Uterus (tissue), 4 donors: ENCODE measurements around the gene ADARB1. TPM values are rescaled to one million over a fixed set of nuclear protein-coding genes. Genes with fewer than 3 reads are reported as not detected.

Source experiments
- DNase-seq, 2 donors: peaks; one replicate each; pipeline ENCODE4 v3.0.0-alpha.2; 2019 to 2020
- H3K27ac ChIP-seq, 2 donors: fragments of 200-600 bp; sonication (generic); 1 replicate in 1 of 2; 2 replicates in 1 of 2; pipeline ENCODE4 v1.5.1; 2016 to 2018
- H3K27me3 ChIP-seq, 2 donors: fragments of 200-600 bp; sonication (generic); one replicate each; pipeline ENCODE4 v1.5.1; 2018 to 2019; ENCODE audit warnings: control low read depth in 1 of 2
- H3K36me3 ChIP-seq, 2 donors: fragments of 200-600 bp; sonication (generic); one replicate each; pipeline ENCODE4 v1.5.1; 2019; ENCODE audit warnings: control low read depth in 1 of 2
- H3K4me1 ChIP-seq, 2 donors: fragments of 200-600 bp; sonication (generic); one replicate each; pipeline ENCODE4 v1.5.1; 2018 to 2019; ENCODE audit warnings: control low read depth in 1 of 2
- H3K4me3 ChIP-seq, 2 donors: fragments of 200-600 bp; sonication (generic); 1 replicate in 1 of 2; 2 replicates in 1 of 2; pipeline ENCODE4 v1.5.1; 2018 to 2019; ENCODE audit warnings: mild to moderate bottlenecking in 1 of 2
- H3K9me3 ChIP-seq, 2 donors: fragments of 200-600 bp; sonication (generic); one replicate each; pipeline ENCODE4 v1.5.1; 2019; ENCODE audit warnings: control low read depth in 1 of 2
- POLR2A ChIP-seq, 2 donors: fragments of 450-650 bp; IDR thresholded peaks; one replicate each; pipeline ENCODE4 v1.6.1; 2016; ENCODE audit warnings: antibody characterized with exemption in 2 of 2, mild to moderate bottlenecking in 1 of 2, moderate library complexity in 1 of 2
- intact Hi-C: fragments of 100-400 bp; cut with DNase I; formaldehyde crosslinking; loops from one replicate; pipeline ENCODE4 v1.15.1; 2023; ENCODE audit warnings: low total_unique reads
- total RNA-seq, 4 donors: library from RNA; depleted of rRNA in 3 of 4; stranded (reverse); fragments of >200 nt in 3 of 4; gene quantifications; one replicate each; pipeline versions ENCODE4 v1.1.0 to v1.2.4, GENCODE V29; 2014 to 2023
- TF ChIP-seq, protein P1 (sequence below), 4 experiments: fragments of 200-600 bp in 2 of 4; fragments of 450-650 bp in 2 of 4; sonication (generic) in 2 of 4; IDR thresholded peaks; one replicate each; pipeline ENCODE4 v1.5.1; 2016 to 2019; ENCODE audit warnings: antibody characterized with exemption in 4 of 4, mild to moderate bottlenecking in 2 of 4, moderate library complexity in 1 of 4
- donor health status: DM: yes; HTN: yes; CAD: no.

Gene ADARB1
- total RNA-seq, 4 donors from 2014 or later = 21.8 to 69.6 (median 43.3) TPM

DNA sequence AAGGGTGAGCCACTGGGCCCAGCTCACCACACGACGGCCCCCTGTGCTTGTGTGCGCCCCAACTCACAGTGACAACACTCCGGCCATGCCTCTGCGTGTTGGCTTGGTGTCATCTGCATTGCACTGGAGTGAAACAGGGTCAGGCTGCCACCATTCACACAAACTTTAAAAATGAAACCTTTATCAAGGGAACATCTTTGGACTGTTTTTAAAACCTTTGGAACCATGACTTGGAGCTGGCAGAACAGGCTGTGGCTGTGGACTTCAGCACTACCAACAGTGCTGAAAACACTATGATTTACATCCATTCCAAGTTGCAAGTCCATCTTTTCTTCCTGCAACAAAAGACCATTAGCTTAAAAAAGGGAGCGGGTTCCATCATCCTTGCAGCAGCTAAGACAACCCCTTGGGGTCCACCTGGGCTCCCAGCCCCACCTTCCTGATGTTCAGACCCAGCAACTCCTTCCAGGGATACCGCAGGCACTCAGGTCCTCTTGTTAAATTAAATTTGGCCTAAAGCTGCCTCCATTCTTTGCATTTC lies 187.7 kb downstream of the ADARB1 start:
- Histone ChIP-seq H3K4me3 (no peak overlapping the region), H3K36me3 (no peaks in the 10 kb centered on the region), H3K4me1 (no peaks in the 10 kb centered on the region), H3K9me3 (no peaks in the 10 kb centered on the region), H3K27me3 (no peaks in the 10 kb centered on the region), H3K27ac (no peak overlapping the region)
- no peak for TF ChIP-seq POLR2A (IDR thresholded peaks at IDR 0.05)
- TF ChIP-seq, protein P1, sequence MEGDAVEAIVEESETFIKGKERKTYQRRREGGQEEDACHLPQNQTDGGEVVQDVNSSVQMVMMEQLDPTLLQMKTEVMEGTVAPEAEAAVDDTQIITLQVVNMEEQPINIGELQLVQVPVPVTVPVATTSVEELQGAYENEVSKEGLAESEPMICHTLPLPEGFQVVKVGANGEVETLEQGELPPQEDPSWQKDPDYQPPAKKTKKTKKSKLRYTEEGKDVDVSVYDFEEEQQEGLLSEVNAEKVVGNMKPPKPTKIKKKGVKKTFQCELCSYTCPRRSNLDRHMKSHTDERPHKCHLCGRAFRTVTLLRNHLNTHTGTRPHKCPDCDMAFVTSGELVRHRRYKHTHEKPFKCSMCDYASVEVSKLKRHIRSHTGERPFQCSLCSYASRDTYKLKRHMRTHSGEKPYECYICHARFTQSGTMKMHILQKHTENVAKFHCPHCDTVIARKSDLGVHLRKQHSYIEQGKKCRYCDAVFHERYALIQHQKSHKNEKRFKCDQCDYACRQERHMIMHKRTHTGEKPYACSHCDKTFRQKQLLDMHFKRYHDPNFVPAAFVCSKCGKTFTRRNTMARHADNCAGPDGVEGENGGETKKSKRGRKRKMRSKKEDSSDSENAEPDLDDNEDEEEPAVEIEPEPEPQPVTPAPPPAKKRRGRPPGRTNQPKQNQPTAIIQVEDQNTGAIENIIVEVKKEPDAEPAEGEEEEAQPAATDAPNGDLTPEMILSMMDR (IDR thresholded peaks at IDR 0.05) = no peak
- intact Hi-C loops = no loop called here
- DNase-seq = no peak

DNA sequence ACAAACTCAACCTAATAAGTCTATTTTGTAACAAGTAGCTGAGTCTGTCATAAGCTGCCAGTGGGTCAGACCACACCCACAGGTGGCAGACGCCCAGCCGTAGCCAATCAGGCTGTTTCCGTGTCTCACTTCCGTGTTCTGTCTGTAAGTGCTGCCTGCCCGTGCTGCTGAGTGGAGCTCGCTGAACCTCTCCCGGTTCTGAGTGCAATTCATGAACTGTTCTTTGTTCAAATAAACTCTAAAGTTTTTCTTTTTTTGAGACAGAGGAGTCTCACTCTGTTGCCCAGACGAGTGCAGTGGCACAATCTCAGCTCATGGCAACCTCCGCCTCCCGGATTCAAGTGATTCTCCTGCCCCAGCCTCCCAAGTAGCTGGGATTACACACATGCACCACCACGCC lies 188.2 kb downstream of the ADARB1 start:
- TF ChIP-seq POLR2A (IDR thresholded peaks at IDR 0.05) = no peak
- TF ChIP-seq, protein P1 (IDR thresholded peaks at IDR 0.05) = no peak
- H3K27me3 ChIP-seq = no peaks in the 10 kb centered on the region
- no peaks in the 10 kb centered on the region for H3K9me3 ChIP-seq
- no peak for DNase-seq
- H3K4me3 ChIP-seq = no peak overlapping the region
- H3K27ac ChIP-seq = no peak overlapping the region
- intact Hi-C loops = no loop called here
- H3K4me1 ChIP-seq = no peaks in the 10 kb centered on the region
- H3K36me3 ChIP-seq = no peaks in the 10 kb centered on the region

DNA sequence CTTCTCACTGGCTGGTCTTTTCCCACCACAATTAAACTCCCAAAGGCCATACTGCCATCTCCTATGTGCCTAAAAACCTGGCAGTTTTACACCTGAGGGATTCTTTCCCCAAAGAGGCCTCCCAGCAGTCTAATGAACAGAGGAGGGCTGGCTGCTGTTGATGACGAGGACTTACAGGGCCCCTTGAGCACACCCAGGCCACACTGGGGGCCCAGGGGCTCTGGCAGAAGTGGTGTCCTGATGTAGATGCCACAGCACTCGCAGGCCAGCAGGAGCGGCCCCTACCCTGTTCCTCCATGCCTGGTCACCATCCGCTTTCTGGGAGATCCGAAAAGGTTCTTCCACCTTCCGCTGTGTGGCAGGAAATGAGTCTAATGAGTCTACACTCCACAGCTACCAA lies 189.2 kb downstream of the ADARB1 start:
- Histone ChIP-seq H3K9me3 (no peaks in the 10 kb centered on the region), H3K27me3 (no peaks in the 10 kb centered on the region)

DNA sequence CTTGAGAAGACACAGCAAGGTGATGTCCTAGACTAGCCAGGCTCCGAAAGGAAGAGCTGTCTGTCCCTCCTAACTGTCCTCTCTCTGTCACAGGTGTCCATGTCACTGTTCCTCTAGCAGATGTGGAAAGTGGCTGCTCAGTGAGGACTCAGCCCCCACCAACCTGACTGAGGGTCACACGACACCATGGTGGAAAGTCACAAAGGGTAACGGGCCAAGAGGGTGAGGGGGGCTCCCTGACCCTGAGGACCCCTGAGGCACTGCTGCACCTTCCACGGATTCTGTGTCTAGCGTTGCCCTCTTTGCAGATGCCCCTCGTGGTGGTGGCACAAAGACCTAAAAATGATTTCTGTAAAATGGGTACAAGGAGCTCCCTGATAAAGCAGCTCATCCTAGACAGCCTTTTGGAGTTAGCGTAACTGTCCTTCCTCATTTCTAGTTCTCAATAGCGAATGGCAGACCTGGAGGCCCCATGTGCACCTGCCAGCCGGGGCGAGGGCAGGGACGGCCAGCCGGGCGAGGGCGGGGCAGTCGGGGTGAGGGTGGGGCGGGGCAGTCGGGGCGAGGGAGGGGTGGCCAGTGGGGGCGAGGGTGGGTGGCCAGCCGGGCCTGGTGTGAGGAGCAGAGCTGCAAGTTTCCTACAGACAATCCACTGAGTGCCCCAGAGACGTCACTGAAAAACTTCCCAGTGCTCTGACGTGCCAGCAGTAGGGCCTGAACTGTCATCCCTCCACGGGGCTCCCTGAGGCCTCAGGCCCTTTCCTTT lies 189.9 kb downstream of the ADARB1 start:
- Histone ChIP-seq H3K27ac (no peak overlapping the region), H3K4me3 (no peak overlapping the region), H3K36me3 (no peaks in the 10 kb centered on the region), H3K4me1 (no peaks in the 10 kb centered on the region), H3K27me3 (no peaks in the 10 kb centered on the region), H3K9me3 (no peaks in the 10 kb centered on the region)
- no peak for DNase-seq
- intact Hi-C loops = no loop called here
- TF ChIP-seq POLR2A (IDR thresholded peaks at IDR 0.05) = no peak
- TF ChIP-seq, protein P1 (IDR thresholded peaks at IDR 0.05) = no peak

More for the DNA sequence above, 189.2 kb downstream of the ADARB1 start:
- Histone ChIP-seq H3K4me1 (no peaks in the 10 kb centered on the region), H3K36me3 (no peaks in the 10 kb centered on the region), H3K27ac (no peak overlapping the region), H3K4me3 (no peak overlapping the region)
- no peak for DNase-seq
- intact Hi-C loops = no loop called here
- TF ChIP-seq, protein P1 (IDR thresholded peaks at IDR 0.05) = no peak
- no peak for TF ChIP-seq POLR2A (IDR thresholded peaks at IDR 0.05)

DNA sequence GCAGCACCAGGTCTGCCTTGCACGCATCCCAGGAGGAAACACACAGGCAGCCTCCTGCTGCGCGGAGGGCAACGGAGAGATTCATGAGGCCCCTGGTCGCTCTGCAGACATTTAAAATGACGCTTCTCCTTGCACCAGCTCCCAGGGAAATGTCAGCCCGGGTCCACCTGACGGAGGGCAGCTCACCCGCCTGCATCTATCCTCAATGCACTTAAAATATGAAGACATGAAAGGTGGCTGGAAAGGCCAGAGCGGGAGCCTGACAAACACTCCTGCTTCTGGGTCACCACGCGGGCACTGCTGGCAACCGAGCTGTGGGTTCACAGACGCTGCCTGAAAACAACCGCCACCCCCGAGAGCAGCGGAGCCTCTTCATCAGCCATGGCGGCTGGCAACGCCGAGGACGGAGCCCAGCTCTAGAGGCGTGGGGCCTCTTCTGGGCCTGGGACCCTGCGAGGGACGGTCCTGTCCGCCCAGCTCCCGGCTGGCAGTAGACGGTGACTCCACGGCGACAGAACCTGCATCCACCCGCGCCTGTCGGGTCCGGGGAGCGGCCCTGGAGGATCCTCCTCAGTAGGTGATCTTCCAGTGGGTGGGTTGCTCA lies 190.6 kb downstream of the ADARB1 start:
- Histone ChIP-seq H3K27ac (no peak overlapping the region), H3K4me3 (no peak overlapping the region), H3K27me3 (no peaks in the 10 kb centered on the region), H3K4me1 (no peaks in the 10 kb centered on the region), H3K9me3 (no peaks in the 10 kb centered on the region), H3K36me3 (no peaks in the 10 kb centered on the region)
- intact Hi-C loops = no loop called here
- TF ChIP-seq, protein P1 (IDR thresholded peaks at IDR 0.05) = no peak
- no peak for TF ChIP-seq POLR2A (IDR thresholded peaks at IDR 0.05)
- DNase-seq = no peak
